K562 (cell line): ENCODE measurements around the gene FUNDC2. TPM values are rescaled to one million over a fixed set of nuclear protein-coding genes. Genes with fewer than 3 reads are reported as not detected.

Experiments
- ATAC-seq: fragments of 200-7000 bp; cut with Tn5 transposase; 3 replicates; pipeline ENCODE4 v1.9.1; 2020; ENCODE audit warnings: moderate library complexity
- BruUV-seq: library from RNA; stranded (reverse); fragments of 400-500 nt; replicated peaks from 2 replicates; lab custom pipeline; 2021; lab: Mats Ljungman, UMichigan
- CTCF ChIA-PET: fragments of 300-600 bp; formaldehyde crosslinking; extraction: SDS; loops from one replicate; lab custom pipeline; 2021; ENCODE audit warnings: low intra/inter-chr PET ratio; lab: Yijun Ruan, JAX
- POLR2A ChIA-PET: fragments of 300-600, 350-650 bp; sonication (Branson Sonifier 250); formaldehyde crosslinking; extraction: SDS; loops from one replicate; lab custom pipeline; 2021; ENCODE audit warnings: antibody characterized with exemption, inconsistent platforms; lab: Yijun Ruan, JAX
- DNase-seq, 4 experiments: peaks; one replicate each; pipeline versions ENCODE4 v3.0.0 to v3.0.0-alpha.2; 2011 to 2018; ENCODE audit warnings: low spot score in 3 of 4, mixed read lengths in 3 of 4; ENCODE audit errors: extremely low read depth in 1 of 4
- FAIRE-seq: peaks from 2 replicates; lab custom pipeline; 2011; peaks lifted over from hg19 to GRCh38; lab: Jason Lieb, UNC
- H2AFZ ChIP-seq: 2 replicates; pipeline ENCODE4 v1.6.0; 2011; ENCODE audit warnings: low read depth, low read length, control low read depth, inconsistent platforms
- H3K27ac ChIP-seq: fragments of 200-600 bp; 3 replicates; pipeline ENCODE4 v1.8.0; 2011; ENCODE audit warnings: low read depth, mild to moderate bottlenecking, control low read depth, inconsistent platforms, low read length, moderate library complexity, mixed read lengths; ENCODE audit errors: extremely low read depth
- H3K27me3 ChIP-seq, 2 experiments: fragments of 300-600 bp in 1 of 2; 2 replicates in 1 of 2; 3 replicates in 1 of 2; pipeline versions ENCODE4 v1.6.0 to v1.8.0; 2011; ENCODE audit warnings: inconsistent platforms in 2 of 2, low read length in 2 of 2, mild to moderate bottlenecking in 1 of 2, mixed read lengths in 1 of 2, moderate library complexity in 1 of 2; ENCODE audit not compliant: control insufficient read depth in 2 of 2, insufficient read depth in 2 of 2
- H3K36me3 ChIP-seq: fragments of 300-600 bp; 3 replicates; pipeline ENCODE4 v1.8.0; 2011; ENCODE audit warnings: mild to moderate bottlenecking, low read length, inconsistent platforms; ENCODE audit not compliant: control insufficient read depth, insufficient read depth
- H3K4me1 ChIP-seq, 2 experiments: fragments of 200-600 bp in 1 of 2; replicated peaks in 1 of 2; 2 replicates in 1 of 2; 3 replicates in 1 of 2; pipeline versions ENCODE4 v1.5.1 to v1.8.0; 2011; ENCODE audit warnings: inconsistent platforms in 2 of 2, low read length in 2 of 2, mild to moderate bottlenecking in 1 of 2, mixed read lengths in 1 of 2, moderate library complexity in 1 of 2; ENCODE audit not compliant: control insufficient read depth in 2 of 2, insufficient read depth in 2 of 2
- H3K4me2 ChIP-seq: 2 replicates; pipeline ENCODE4 v1.6.1; 2011; ENCODE audit warnings: low read length, control low read depth, inconsistent platforms, mixed read lengths; ENCODE audit not compliant: insufficient read depth
- H3K4me3 ChIP-seq: fragments of 200-600 bp; sonication (generic), shearing (Covaris generic); 2 replicates; pipeline ENCODE4 v1.5.1; 2016; ENCODE audit warnings: control low read depth, inconsistent platforms
- H3K79me2 ChIP-seq: fragments of 200-600 bp; 3 replicates; pipeline ENCODE4 v1.8.0; 2011; ENCODE audit warnings: low read length, inconsistent platforms; ENCODE audit not compliant: control insufficient read depth, insufficient read depth
- H3K9ac ChIP-seq, 2 experiments: 2 replicates each; pipeline versions ENCODE4 v1.6.0 to v1.6.1; 2011; ENCODE audit warnings: low read depth in 2 of 2, low read length in 2 of 2, control low read depth in 1 of 2, inconsistent platforms in 1 of 2, mild to moderate bottlenecking in 1 of 2, mixed read lengths in 1 of 2; ENCODE audit not compliant: insufficient read depth in 1 of 2
- H3K9me1 ChIP-seq: one replicate; pipeline ENCODE4 v1.6.0; 2011; ENCODE audit warnings: inconsistent platforms, mild to moderate bottlenecking, low read length, moderate library complexity; ENCODE audit not compliant: control insufficient read depth, insufficient read depth
- H3K9me3 ChIP-seq: replicated peaks from 2 replicates; pipeline ENCODE4 v1.5.1; 2011; ENCODE audit warnings: low read depth, low read length, inconsistent platforms; ENCODE audit not compliant: control insufficient read depth, insufficient read depth
- H4K20me1 ChIP-seq: replicated peaks from 2 replicates; pipeline ENCODE4 v1.6.1; 2011; ENCODE audit warnings: low read length, inconsistent platforms, mixed read lengths; ENCODE audit not compliant: control insufficient read depth, insufficient read depth
- MECOM ChIP-seq: fragments of 250-450 bp; sonication (Bioruptor Pico); IDR thresholded peaks from 2 replicates; pipeline ENCODE4 v1.8.0; 2022; ENCODE audit warnings: inconsistent platforms
- SRF ChIP-seq, 2 experiments: fragments of 250-450, 450-650 bp in 1 of 2; sonication (Bioruptor Pico) in 1 of 2; sonication (generic) in 1 of 2; formaldehyde crosslinking; IDR thresholded peaks; 2 replicates each; pipeline versions ENCODE4 v1.5.0 to v1.5.1; 2020 to 2022; ENCODE audit warnings: mild to moderate bottlenecking in 1 of 2, missing genetic modification reagents in 1 of 2
- WGBS: fragments of 100-300 bp; shearing (Covaris generic); methylation state at CpG from one replicate; pipeline ENCODE4 v1.1.6; 2016; ENCODE audit warnings: low coverage, mixed read lengths; ENCODE audit not compliant: insufficient coverage; ENCODE audit errors: missing lambda C conversion rate; 5-methylcytosine and 5-hydroxymethylcytosine counted together
- in situ Hi-C: fragments of 300-500 bp; cut with MboI; formaldehyde crosslinking; loops from 4 replicates; pipeline ENCODE4 v1.15.0; 2018; ENCODE audit warnings: inconsistent platforms, mixed read lengths
- intact Hi-C: fragments of 100-400 bp; cut with micrococcal nuclease; formaldehyde crosslinking; loops from 2 replicates; pipeline ENCODE4 v1.14.2; 2022
- polyA plus RNA-seq, 8 experiments: library from polyadenylated mRNA; depleted of rRNA in 4 of 8; stranded (reverse) in 5 of 8; unstranded in 3 of 8; fragments of >200 nt; fragmentation: Nextera tagmentation in 2 of 8; fragmentation: Illumina TruSeq in 1 of 8; extraction: Ambion mirVana in 2 of 8; extraction: Trizol in 1 of 8; gene quantifications; 2 replicates each; pipeline versions ENCODE4 v1.2.1 to v1.2.3, GENCODE V29; 2011 to 2014; ENCODE audit warnings: inconsistent platforms in 1 of 8, missing spikeins in 1 of 8
- total RNA-seq, 7 experiments: library from RNA; depleted of rRNA in 6 of 7; stranded (reverse); fragments of >200 nt in 6 of 7; fragmentation: Illumina TruSeq in 2 of 7; extraction: Trizol in 2 of 7; gene quantifications; 2 replicates each; pipeline versions ENCODE4 v1.2.1 to v1.2.3, GENCODE V29; 2011 to 2021; ENCODE audit warnings: low replicate concordance in 1 of 7

FUNDC2 gene
- total and polyA plus RNA-seq, 9 of the 15 experiments (the other 6 are each of a cell fraction or from before 2014, with no cell fraction given): 50.6 to 235 (median 123) TPM

GRCh38 chrX:155056471-155056870, 29.8 kb downstream of the FUNDC2 start:
- WGBS: 71% methylated on average over 1 of the region's 1 CpG
- no peaks in the 10 kb centered on the region for H3K27me3 ChIP-seq
- in situ Hi-C loops: loop anchor here (5.0 kb wide), 1 partner anchor 74 kb away; no protein-coding TSS in a partner anchor
- no peaks in the 10 kb centered on the region for H3K9me1 ChIP-seq
- no peak overlapping the region for H3K9ac ChIP-seq
- no peaks in the 10 kb centered on the region for H4K20me1 ChIP-seq
- POLR2A ChIA-PET: interaction anchor here (1.1 kb wide), 1 partner anchor 72 kb away, joined by 4 read pairs; no protein-coding TSS in a partner anchor
- no peaks in the 10 kb centered on the region for H3K79me2 ChIP-seq
- H2AFZ ChIP-seq: no peak overlapping the region
- TF ChIP-seq MECOM (CRISPR knock-in tag): no peak
- TF ChIP-seq SRF (CRISPR knock-in tag; IDR thresholded peaks at IDR 0.05): peak in 1 of 2 experiments; percentile 79; a peak in 1 of 4 replicates
- TF ChIP-seq, all 486 proteins: peak for 1
- peaks cover 0 to 9% of the 10 kb centered on the region in 2 experiments; a peak in 3 of 5 replicates for H3K4me1 ChIP-seq
- H3K9me3 ChIP-seq: no peaks in the 10 kb centered on the region
- H3K4me3 ChIP-seq: no peak overlapping the region
- no peak for ATAC-seq
- CTCF ChIA-PET: interaction anchor here (0.9 to 3.0 kb wide), 3 partner anchors 69 to 139 kb away, joined by 3 to 21 read pairs (median 15); no protein-coding TSS in a partner anchor
- no peak overlapping the region for H3K27ac ChIP-seq
- no peak overlapping the region for H3K4me2 ChIP-seq
- H3K36me3 ChIP-seq: peaks cover 60% of the 10 kb centered on the region; the same call in 2 of the 3 replicates
- DNase-seq: no peak
- no TSS peak for BruUV-seq
- no peak for FAIRE-seq
- intact Hi-C loops: no loop called here
